KOPT-K1 (cell line): ENCODE measurements around the gene ZMAT3.
"Not testable (repeated sequence)": the region's sequence is repeated elsewhere in the genome, so short reads cannot be mapped to it uniquely, and the experiment has no call there.

ENCODE experiments used
- H3K27ac ChIP-seq: fragments of 200-600 bp; sonication (generic); 2 replicates; pipeline ENCODE4 v1.5.1; 2016; ENCODE audit warnings: antibody characterized with exemption, mild to moderate bottlenecking, low read depth, low read length; ENCODE audit not compliant: poor library complexity, severe bottlenecking
- H3K36me3 ChIP-seq: fragments of 200-600 bp; sonication (generic); 2 replicates; pipeline ENCODE4 v1.5.1; 2017; ENCODE audit warnings: antibody characterized with exemption, mild to moderate bottlenecking, low read length, moderate library complexity; ENCODE audit not compliant: insufficient read depth
- H3K9me3 ChIP-seq: fragments of 200-600 bp; sonication (generic); 2 replicates; pipeline ENCODE4 v1.5.1; 2017; ENCODE audit warnings: antibody characterized with exemption, low read length, mild to moderate bottlenecking; ENCODE audit not compliant: insufficient read depth, poor library complexity, severe bottlenecking

ZMAT3 gene, protein sequence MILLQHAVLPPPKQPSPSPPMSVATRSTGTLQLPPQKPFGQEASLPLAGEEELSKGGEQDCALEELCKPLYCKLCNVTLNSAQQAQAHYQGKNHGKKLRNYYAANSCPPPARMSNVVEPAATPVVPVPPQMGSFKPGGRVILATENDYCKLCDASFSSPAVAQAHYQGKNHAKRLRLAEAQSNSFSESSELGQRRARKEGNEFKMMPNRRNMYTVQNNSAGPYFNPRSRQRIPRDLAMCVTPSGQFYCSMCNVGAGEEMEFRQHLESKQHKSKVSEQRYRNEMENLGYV

DNA sequence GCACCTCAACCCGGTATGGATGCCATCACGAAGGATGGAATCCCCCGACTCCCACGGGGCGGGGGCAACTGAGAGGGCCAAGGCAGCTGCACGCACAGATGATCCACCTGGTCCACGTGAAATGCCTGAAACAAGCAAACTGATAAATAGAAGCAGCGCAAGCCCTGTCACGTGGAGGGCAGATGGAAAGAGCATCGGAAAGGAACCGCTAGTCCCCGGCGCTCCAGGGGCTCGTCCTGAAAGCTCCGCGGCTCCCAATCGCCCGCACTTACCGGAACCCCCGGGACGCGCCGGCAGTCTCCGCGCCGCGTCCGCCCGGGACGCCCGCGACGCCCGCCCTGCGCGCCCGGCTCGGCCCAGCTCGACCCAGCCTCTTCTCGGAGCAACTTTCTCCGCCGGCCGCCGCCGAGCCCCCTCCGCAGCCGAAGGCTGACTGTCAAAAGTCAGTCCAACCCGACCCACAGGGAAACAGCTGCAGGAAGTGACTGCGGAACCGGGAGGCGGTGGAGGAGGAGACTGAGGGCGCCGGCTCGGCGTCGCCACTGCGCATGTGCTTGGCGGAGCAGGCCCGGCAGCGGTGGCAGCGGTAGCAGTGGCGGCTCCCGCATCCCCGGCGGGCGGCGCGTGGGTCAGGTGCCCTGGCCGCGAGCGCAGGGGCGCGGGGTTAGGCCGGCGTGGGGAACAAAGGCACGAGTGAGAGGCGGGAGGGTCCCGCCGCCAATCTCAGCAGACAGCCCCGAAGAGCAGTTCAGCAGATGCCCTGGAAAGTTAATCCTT lies at the start of gene ZMAT3:
Gene ZMAT3, minus strand, starts transcription at position 487 of the 777 bp plus-strand sequence. CDS start 4,057 bp downstream, outside the sequence.
- Histone ChIP-seq H3K27ac (peak within 1 kb of the TSS; percentile 96), H3K36me3 (peaks cover 16% of the 10 kb centered on the region), H3K9me3 (no peaks in the 10 kb centered on the region)

DNA sequence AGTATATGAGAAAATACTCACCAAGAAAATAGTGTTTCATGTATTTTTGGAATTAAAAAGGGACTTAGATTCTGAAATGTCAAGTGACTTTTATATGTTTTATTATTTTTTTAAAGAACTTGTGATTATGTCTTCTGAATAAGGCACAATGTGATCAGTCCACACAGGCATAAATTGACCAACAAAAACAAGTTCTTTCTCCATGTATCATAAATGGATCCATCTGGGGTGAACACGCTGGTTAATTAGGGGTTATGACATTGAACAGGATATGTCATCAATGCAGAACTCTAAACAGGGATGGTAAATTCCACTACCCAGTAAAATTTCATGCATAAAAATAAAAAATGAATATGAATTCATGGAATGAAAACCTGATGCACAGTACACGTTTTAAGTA lies 45.2 kb upstream of the ZMAT3 start:
- H3K36me3 ChIP-seq = no peaks in the 10 kb centered on the region
- H3K9me3 ChIP-seq = no peaks in the 10 kb centered on the region
- no peak overlapping the region for H3K27ac ChIP-seq

DNA sequence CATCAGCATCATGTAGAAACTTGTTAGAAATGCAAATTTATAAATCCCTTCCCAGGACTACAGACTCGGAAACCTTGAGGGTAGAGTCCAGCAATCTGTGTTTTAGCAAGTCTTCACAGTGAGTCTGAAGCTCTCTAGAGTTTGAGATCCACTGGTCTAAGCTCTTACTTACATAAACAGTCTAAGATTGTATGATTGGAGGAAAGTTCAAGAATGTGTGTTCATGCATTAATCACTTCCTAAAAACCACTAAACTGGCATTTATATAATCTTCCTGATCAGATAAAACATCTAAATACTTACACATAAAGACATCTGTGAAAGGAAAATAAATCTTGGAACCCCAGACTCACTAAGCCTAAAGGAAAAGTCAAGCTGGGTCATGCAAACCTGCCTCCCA lies 43.8 kb upstream of the ZMAT3 start:
- not testable (repeated sequence) for H3K36me3 ChIP-seq, H3K27ac ChIP-seq, H3K9me3 ChIP-seq

DNA sequence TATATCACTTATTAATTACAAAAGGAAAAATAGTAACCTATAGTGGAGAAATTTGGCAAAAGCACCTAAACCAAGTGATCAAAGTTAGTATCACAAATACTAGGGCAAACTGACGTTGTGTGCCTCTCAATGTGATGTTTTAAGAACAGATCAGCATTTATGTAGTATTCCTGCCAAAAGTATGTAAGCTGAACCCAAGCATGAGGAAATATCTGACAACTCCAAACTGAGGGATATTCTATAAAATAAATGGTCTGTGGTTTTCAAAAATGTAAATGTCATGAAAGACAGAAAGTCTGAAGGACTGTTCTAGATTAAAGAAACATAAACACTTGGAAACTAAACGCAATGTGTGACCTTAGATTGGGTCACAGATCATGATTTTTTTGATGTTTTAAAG lies 42.3 kb upstream of the ZMAT3 start:
- Histone ChIP-seq H3K9me3 (peaks cover 5% of the 10 kb centered on the region), H3K36me3 (no peaks in the 10 kb centered on the region)

DNA sequence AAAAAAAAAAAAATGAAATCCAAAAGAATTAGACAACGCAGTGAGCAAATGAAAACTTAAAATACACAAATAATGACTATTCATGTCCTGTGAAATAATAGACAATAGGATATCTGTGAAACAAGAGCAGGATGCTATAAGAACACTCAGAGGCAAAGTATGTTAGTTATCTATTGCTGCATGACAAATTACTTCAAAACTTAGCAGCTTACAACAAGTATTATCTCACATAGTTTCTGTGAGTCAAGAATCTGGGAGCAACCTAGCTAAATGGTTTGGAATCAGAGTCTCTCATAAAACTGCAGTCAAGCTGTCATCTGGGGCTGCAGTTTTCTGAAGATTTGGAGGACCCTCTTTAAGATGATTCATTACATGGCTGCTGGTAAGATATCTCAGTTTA lies 36.5 kb upstream of the ZMAT3 start:
- H3K27ac ChIP-seq = no peak overlapping the region
- H3K9me3 ChIP-seq = peaks cover 8% of the 10 kb centered on the region
- no peaks in the 10 kb centered on the region for H3K36me3 ChIP-seq

More for the DNA sequence above, 42.3 kb upstream of the ZMAT3 start:
- H3K27ac ChIP-seq = no peak overlapping the region

DNA sequence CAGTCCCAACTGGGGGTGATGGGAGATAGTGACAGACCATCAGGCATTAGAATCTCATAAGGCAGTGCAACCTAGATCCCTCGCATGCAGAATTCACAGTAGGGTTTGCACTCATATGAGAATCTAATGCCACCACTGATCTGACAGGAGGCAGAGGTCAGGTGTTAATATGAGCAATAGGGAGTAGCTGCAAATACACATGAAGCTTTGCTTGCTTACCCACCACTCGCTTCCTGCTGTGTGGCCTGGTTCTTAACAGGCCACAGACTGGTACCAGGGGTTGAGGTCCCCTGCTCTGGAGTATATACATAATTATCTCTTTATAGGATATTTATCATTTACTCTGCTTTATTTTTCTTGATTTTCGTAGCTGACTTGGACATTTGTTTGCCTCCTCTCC lies 36.0 kb upstream of the ZMAT3 start:
- no peaks in the 10 kb centered on the region for H3K36me3 ChIP-seq
- peaks cover 8% of the 10 kb centered on the region for H3K9me3 ChIP-seq
- no peak overlapping the region for H3K27ac ChIP-seq

DNA sequence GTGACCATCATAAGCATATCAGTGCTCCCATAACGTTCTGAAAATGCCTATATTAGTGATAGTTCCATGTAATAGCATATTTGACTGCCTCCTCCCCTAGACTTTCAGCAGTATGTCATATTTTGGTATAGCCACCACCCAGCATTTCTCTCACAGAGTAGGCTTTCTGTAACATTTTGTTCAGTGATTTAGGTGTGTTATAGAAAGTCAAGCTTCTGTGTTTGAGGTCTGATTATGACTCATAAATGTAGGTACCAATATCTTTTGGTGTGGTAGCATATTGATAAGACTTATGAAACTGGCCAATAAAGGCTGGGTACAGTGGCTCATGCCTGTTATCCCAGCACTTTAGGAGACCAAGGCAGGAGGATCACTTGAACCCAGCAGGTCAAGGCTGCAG lies 34.3 kb upstream of the ZMAT3 start:
- peaks cover 8% of the 10 kb centered on the region for H3K9me3 ChIP-seq
- no peak overlapping the region for H3K27ac ChIP-seq
- no peaks in the 10 kb centered on the region for H3K36me3 ChIP-seq

DNA sequence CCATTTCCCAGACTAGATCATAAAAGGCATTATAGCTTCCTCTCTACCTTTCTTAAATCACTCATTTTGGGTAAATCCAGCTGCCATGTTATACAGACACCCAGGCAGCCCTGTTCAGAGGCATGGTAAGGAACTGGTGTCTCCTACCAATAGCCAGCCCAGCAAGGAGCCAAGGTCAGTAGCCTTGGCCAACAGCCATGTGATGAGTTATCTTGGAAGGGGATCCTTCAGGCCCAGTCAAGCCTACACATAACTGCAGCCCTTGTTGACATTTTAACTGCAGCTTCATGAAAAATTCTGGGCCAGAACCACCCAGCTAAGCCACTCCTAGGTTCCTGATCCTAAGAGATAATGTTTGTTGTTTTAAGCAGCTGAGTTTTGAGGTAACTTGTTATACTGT lies 29.0 kb upstream of the ZMAT3 start:
- Histone ChIP-seq H3K27ac (no peak overlapping the region), H3K36me3 (no peaks in the 10 kb centered on the region), H3K9me3 (no peaks in the 10 kb centered on the region)

DNA sequence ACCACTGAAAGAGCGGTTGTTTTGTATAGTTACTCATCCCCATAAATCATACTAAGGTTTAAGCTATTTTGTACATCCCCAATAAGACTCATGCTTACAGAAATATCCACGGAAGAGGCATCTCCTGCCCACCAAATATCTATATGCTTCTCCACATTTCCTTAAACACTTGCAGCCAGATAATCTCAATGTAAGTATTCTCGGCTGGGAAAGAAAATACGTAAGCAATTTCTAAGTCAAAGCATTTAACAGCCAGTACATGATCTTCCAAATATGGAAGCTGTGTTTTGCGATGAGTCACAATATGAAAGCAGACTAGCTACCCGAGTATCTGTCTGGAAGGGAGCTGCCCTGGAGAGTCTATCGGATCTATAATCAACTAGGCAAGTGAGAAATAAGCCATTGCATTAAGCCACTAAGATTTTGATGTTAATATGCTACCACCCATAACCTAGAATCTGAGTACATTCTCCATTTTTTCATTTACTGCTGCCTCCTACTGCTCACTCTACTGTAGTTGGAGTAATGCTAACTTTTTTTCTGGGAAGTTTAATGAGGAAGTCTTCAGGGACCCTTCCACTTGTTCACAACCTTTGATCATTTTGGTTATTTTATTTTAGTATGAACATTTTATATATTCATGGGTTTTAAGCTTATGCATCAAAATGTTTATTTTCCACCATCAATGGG lies 26.9 kb upstream of the ZMAT3 start:
- Histone ChIP-seq H3K27ac (no peak overlapping the region), H3K36me3 (no peaks in the 10 kb centered on the region), H3K9me3 (no peaks in the 10 kb centered on the region)

DNA sequence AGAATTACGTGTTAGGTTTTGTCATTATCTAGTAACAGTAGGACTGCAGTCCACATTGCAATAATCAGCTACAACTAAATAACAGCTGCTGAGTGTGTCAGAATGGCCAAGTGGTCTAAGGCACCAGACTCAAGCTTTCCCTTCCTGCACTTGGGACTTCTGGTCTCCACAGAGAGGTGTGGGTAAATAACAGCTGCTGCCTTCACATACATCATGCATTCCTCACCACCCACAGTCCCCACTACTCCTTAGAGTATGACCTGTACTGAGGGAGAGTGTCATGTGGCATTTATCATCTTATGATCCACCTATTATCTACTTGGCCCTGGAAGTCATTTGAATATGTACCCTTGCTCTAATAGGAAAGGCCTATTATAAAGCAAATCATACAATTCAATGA lies 22.2 kb upstream of the ZMAT3 start:
- no peaks in the 10 kb centered on the region for H3K36me3 ChIP-seq
- no peaks in the 10 kb centered on the region for H3K9me3 ChIP-seq
- no peak overlapping the region for H3K27ac ChIP-seq

DNA sequence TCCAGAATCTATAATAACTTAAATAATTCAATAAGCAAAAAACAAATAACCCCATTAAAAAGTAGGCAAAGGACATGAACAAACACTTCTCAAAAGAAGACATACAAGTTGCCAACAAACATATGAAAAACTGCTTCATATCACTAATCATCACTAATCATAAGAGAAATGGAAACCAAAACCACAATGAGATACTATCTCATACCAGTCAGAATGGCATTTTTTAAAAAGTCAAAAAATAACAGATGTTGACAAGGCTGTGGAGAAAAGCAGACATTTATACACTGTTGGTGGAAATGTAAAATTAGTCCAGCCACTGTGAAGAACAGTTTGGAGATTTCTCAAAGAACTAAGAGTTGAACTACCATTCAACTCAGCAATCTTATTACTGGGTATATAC lies 19.5 kb upstream of the ZMAT3 start:
- no peaks in the 10 kb centered on the region for H3K9me3 ChIP-seq
- H3K36me3 ChIP-seq = no peaks in the 10 kb centered on the region
- peak overlapping the region; percentile 40 for H3K27ac ChIP-seq

DNA sequence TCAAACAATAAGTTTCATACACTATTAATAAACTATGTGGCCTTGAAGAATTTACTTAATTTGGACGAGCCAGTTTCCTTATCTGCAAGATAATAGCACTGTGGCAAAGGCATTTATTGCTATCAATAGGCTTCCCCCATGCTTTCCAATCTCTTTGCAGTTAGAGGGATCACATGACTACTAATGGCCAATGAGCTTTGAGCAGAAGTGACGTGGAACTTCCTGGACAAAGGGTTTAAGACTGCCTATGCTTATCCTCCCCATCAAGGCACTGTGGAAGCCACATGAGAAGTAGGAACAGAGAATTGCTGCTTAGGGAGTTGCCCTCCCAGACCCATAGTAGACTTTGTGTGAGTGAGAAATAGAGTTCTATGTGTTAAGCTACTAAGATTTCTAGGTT lies 16.7 kb upstream of the ZMAT3 start:
- H3K36me3 ChIP-seq = no peaks in the 10 kb centered on the region
- no peak overlapping the region for H3K27ac ChIP-seq
- H3K9me3 ChIP-seq = no peaks in the 10 kb centered on the region

DNA sequence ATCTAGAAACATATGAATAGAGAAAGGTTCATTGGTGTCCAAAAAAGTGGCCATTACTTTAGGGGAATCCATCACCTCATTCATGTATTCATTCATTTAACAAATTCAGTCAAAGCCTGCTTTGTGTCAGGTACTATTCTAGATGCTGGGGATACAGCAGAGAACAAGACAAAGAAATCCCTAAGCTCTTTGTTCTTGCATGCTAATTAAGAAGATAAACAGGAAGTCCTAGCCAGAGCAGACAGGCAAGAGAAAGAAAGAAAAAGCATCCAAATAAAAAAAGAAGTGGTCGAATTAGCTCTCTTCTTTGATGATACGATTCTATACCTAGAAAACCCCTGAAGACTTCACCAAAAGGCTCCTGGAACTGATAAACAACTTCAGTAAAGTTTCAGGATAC lies 12.4 kb upstream of the ZMAT3 start:
- no peaks in the 10 kb centered on the region for H3K9me3 ChIP-seq
- H3K27ac ChIP-seq = peak overlapping the region; percentile 33
- H3K36me3 ChIP-seq = no peaks in the 10 kb centered on the region

DNA sequence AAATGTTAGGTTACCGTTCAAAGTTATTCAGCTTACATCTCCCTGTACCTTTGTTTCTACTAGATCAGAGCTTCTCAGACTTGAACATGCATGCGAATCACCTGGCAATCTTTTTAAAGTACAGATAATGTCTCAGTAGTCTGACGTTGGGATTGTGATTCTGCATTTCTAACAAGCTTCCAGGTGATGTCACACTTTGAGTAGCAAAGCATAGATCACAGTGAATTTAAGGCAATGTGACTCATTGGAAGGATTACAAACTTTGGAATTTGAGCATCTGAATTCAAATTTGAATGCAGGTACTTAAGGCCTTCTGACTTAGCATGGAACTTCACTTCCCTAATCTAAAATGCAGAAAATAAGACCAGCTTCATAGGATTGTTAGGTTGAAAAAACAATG lies 10.8 kb upstream of the ZMAT3 start:
- Histone ChIP-seq H3K36me3 (no peaks in the 10 kb centered on the region), H3K9me3 (no peaks in the 10 kb centered on the region), H3K27ac (no peak overlapping the region)

DNA sequence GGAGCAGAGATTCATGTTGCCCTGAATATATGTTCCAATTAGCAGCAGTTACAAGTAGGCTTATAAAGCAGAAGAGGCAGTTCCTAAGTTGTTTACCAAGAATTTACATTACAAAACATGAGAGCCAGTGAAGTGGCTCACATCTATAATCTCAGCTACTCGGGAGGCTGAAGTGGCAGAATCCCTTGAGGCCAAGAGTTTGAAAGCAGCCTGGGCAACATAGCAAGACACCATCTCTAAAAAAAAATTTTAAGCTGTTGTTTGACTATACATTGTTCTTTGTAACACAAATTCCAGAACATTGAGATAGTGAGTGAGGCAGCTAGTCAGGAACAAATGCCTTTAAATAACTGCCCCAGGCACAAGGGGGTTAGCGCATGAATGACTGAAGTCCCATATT lies 10.3 kb upstream of the ZMAT3 start:
- H3K36me3 ChIP-seq = no peaks in the 10 kb centered on the region
- no peak overlapping the region for H3K27ac ChIP-seq
- no peaks in the 10 kb centered on the region for H3K9me3 ChIP-seq
